Measurements from ENCODE around the gene ERVFRD-1. TPM values are rescaled to one million over a fixed set of nuclear protein-coding genes. Genes with fewer than 3 reads are reported as not detected.

Gene ERVFRD-1, protein sequence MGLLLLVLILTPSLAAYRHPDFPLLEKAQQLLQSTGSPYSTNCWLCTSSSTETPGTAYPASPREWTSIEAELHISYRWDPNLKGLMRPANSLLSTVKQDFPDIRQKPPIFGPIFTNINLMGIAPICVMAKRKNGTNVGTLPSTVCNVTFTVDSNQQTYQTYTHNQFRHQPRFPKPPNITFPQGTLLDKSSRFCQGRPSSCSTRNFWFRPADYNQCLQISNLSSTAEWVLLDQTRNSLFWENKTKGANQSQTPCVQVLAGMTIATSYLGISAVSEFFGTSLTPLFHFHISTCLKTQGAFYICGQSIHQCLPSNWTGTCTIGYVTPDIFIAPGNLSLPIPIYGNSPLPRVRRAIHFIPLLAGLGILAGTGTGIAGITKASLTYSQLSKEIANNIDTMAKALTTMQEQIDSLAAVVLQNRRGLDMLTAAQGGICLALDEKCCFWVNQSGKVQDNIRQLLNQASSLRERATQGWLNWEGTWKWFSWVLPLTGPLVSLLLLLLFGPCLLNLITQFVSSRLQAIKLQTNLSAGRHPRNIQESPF
- total RNA-seq (0.57 TPM), polyA plus RNA-seq (ENCODE audit: insufficient read depth, low read depth, low replicate concordance) (0.24 TPM)
- long read RNA-seq, donor 1, result 0 reads
- long read RNA-seq, donor 2, result 0 reads
- long read RNA-seq, donor 3, result 0 reads
- long read RNA-seq, donor 4, partial matches to known transcripts, result 0 of 7 reads
- long read RNA-seq, donor 4, other reads (novel, unspliced or antisense), result 7 of 7 reads
- long read RNA-seq, donor 5, result 0 reads
- long read RNA-seq, donor 6, result 0 reads
- long read RNA-seq, donor 7, result 0 reads
- long read RNA-seq, donor 8, partial matches to known transcripts, result 0 of 3 reads
- long read RNA-seq, donor 8, other reads (novel, unspliced or antisense), result 0 of 3 reads
- long read RNA-seq, donor 9, result 0 reads
- long read RNA-seq, donor 10, partial matches to known transcripts, result 0 of 1 reads
- long read RNA-seq, donor 10, other reads (novel, unspliced or antisense), result 0 of 1 reads

DNA sequence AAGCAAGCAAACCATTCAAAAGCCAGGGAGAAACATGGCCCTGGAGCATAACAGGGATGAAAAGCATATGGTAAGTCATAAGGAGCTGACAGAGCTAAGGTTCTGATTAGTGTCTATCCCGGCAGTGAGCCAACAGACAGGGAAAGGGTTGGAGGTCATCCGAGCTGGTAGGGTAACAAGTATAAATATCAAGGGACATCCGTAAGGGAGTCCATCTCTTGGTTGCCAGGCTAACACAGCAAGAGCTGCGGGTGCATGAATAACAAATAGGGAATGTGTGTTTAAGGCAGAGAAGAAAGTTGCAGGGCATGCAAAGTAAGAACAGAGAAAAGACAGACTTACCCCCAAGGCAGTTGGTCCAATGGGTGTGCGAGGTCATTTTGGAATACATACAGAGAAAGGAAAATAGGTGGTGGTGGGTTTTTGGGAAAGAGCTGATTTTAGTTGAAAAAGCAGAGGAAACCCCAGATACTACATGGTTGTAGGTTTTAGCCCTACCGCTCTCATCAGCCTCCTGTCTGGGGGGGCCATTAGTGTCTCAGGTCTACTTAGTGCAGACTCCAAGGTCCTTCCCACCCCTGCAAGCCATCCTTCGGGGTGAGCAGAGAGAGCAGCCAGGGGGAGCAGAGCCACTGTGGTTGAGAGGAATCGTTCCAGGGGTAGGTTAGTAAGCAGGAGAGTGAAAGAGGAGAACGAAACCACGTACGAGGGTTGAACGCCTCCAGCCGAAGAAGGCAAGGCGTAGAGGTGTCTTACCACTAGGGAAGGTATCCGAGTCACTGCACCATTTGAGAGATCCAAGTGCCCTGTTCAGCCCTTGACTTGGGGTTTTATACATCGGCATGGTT lies at the start of gene ERVFRD-1:
TSS of gene ERVFRD-1 (minus strand) at position 805 of the 848 bp plus-strand sequence. CDS start 6,415 bp downstream, outside the sequence.
- intact Hi-C loops (cut with DNase I), result no loop called here
- H3K27ac ChIP-seq (ENCODE audit: low read depth in 2 of 2, low read length in 2 of 2), result no peak within 1 kb of the TSS
- DNase-seq (no peak), FAIRE-seq (no peak)
- H3K36me3 ChIP-seq (ENCODE audit: control insufficient read depth in 2 of 3, insufficient read depth in 3 of 3, low read length in 3 of 3), result no peaks in the 10 kb centered on the region
- H3K9ac ChIP-seq (ENCODE audit: low read length in 3 of 3), result no peak within 1 kb of the TSS
- peak within 1 kb of the TSS in 2 of 3 donors; percentile 46 to 61 for H3K4me3 ChIP-seq (ENCODE audit: low read length in 3 of 3)
- no peaks in the 10 kb centered on the region for H3K27me3 ChIP-seq (ENCODE audit: control insufficient read depth, insufficient read depth, low read length)
- peaks cover 0 to 7% (median 0%) of the 10 kb centered on the region in 3 donors for H3K4me1 ChIP-seq (ENCODE audit: control insufficient read depth in 2 of 3, insufficient read depth in 2 of 3, low read depth in 1 of 3, low read length in 3 of 3)
- TF ChIP-seq, protein P1, sequence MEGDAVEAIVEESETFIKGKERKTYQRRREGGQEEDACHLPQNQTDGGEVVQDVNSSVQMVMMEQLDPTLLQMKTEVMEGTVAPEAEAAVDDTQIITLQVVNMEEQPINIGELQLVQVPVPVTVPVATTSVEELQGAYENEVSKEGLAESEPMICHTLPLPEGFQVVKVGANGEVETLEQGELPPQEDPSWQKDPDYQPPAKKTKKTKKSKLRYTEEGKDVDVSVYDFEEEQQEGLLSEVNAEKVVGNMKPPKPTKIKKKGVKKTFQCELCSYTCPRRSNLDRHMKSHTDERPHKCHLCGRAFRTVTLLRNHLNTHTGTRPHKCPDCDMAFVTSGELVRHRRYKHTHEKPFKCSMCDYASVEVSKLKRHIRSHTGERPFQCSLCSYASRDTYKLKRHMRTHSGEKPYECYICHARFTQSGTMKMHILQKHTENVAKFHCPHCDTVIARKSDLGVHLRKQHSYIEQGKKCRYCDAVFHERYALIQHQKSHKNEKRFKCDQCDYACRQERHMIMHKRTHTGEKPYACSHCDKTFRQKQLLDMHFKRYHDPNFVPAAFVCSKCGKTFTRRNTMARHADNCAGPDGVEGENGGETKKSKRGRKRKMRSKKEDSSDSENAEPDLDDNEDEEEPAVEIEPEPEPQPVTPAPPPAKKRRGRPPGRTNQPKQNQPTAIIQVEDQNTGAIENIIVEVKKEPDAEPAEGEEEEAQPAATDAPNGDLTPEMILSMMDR (IDR thresholded peaks at IDR 0.05; ENCODE audit: borderline replicate concordance, extremely low read depth, insufficient read depth), result no peak
- no peaks in the 10 kb centered on the region for H3K9me3 ChIP-seq (ENCODE audit: control insufficient read depth in 2 of 3, insufficient read depth in 1 of 3, low read length in 3 of 3)

DNA sequence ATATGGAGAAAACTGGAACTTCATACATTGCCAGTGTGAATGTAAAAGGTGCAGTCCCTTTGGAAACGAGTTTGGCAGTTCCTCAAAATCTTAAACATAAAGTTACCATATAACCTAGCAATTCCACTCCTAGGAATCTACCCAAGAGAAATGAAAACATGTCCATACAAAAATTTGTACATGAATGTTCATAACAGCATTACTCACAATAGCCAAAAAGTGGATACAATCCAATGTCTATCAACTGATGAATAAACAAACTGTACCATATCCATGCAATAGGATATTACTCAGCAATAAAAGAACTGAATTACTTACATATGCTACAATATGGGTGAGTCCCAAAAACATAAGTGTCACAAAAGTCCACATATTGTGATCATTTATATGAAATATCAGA lies 48.7 kb upstream of the ERVFRD-1 start:
- intact Hi-C loops (cut with DNase I), result no loop called here
- TF ChIP-seq, protein P1 (IDR thresholded peaks at IDR 0.05; ENCODE audit: borderline replicate concordance, extremely low read depth, insufficient read depth), result no peak
- FAIRE-seq (no peak), DNase-seq (no peak)
- H3K4me1 ChIP-seq (ENCODE audit: control insufficient read depth in 2 of 3, insufficient read depth in 2 of 3, low read depth in 1 of 3, low read length in 3 of 3), result no peaks in the 10 kb centered on the region
- no peaks in the 10 kb centered on the region for H3K27me3 ChIP-seq (ENCODE audit: control insufficient read depth, insufficient read depth, low read length)
- no peaks in the 10 kb centered on the region for H3K36me3 ChIP-seq (ENCODE audit: control insufficient read depth in 2 of 3, insufficient read depth in 3 of 3, low read length in 3 of 3)
- no peaks in the 10 kb centered on the region for H3K9me3 ChIP-seq (ENCODE audit: control insufficient read depth in 2 of 3, insufficient read depth in 1 of 3, low read length in 3 of 3)
- no peak overlapping the region for H3K27ac ChIP-seq (ENCODE audit: low read depth in 2 of 2, low read length in 2 of 2)
- H3K9ac ChIP-seq (ENCODE audit: low read length in 3 of 3), result no peak overlapping the region
- no peak overlapping the region for H3K4me3 ChIP-seq (ENCODE audit: low read length in 3 of 3)

DNA sequence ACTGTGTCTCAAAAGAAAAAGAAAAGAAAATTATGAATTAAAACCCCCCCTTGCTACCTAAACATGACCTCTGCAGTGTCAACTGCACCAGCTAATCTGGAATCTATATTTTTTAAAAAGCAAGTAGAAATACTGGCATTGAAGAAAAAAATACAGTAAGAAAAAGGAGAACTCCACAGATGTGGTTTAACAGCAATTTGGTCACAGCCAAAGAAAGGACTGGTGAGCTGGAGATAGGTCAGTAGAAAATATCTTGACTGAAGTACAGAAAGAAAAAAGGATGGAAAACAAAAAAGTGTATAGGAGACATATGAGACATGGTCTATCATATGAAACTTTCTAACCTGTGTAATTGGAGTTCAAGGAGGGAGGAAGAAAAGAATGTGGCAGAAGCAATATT lies 44.1 kb upstream of the ERVFRD-1 start:
- intact Hi-C loops (cut with DNase I), result no loop called here
- no peaks in the 10 kb centered on the region for H3K36me3 ChIP-seq (ENCODE audit: control insufficient read depth in 2 of 3, insufficient read depth in 3 of 3, low read length in 3 of 3)
- no peaks in the 10 kb centered on the region for H3K4me1 ChIP-seq (ENCODE audit: control insufficient read depth in 2 of 3, insufficient read depth in 2 of 3, low read depth in 1 of 3, low read length in 3 of 3)
- H3K9ac ChIP-seq (ENCODE audit: low read length in 3 of 3), result no peak overlapping the region
- no peaks in the 10 kb centered on the region for H3K9me3 ChIP-seq (ENCODE audit: control insufficient read depth in 2 of 3, insufficient read depth in 1 of 3, low read length in 3 of 3)
- TF ChIP-seq, protein P1 (IDR thresholded peaks at IDR 0.05; ENCODE audit: borderline replicate concordance, extremely low read depth, insufficient read depth), result no peak
- no peaks in the 10 kb centered on the region for H3K27me3 ChIP-seq (ENCODE audit: control insufficient read depth, insufficient read depth, low read length)
- FAIRE-seq, result no peak
- H3K4me3 ChIP-seq (ENCODE audit: low read length in 3 of 3), result no peak overlapping the region
- DNase-seq, result no peak
- H3K27ac ChIP-seq (ENCODE audit: low read depth in 2 of 2, low read length in 2 of 2), result no peak overlapping the region

All from kidney (tissue), 22 donors.